Sigmoid colon (tissue), 4 donors: ENCODE results near the gene MCHR2.

ENCODE experiments used
- POLR2A ChIP-seq, 2 donors: fragments of 450-650 bp; IDR thresholded peaks; one replicate each; pipeline ENCODE4 v1.6.1; 2016; ENCODE audit warnings: antibody characterized with exemption in 2 of 2, mild to moderate bottlenecking in 2 of 2, moderate library complexity in 2 of 2
- POLR2AphosphoS5 ChIP-seq, 4 donors: sonication (generic); formaldehyde crosslinking; IDR thresholded peaks; one replicate each; pipeline ENCODE4 v1.6.1; 2017; ENCODE audit warnings: antibody characterized with exemption in 4 of 4
- TF ChIP-seq, protein P1 (sequence below), 4 experiments: fragments of 450-650 bp in 3 of 4; fragments of 200-600 bp in 1 of 4; IDR thresholded peaks; one replicate each; pipeline ENCODE4 v1.5.1; 2016 to 2019; ENCODE audit warnings: antibody characterized with exemption in 4 of 4, mild to moderate bottlenecking in 3 of 4, moderate library complexity in 2 of 4

DNA sequence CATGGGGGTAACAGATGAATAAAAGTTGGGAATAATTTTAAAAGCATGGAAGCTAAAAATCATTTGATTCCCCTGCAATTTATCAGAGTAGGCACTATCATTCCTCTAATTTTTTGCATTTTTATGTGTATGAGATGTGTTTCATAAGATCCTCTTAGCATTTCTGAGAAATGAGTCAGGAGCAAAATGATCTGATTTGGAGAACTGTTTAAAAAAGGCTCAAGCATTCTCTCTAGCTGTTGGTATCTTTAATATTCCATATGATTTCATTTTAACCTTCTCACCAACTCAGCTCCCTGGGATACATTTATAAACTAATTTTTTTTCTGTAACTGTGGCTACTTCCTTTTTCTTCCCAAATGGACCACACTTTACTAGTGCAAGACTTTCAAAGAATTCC, 60.9 kb downstream of the MCHR2 start:
- TF ChIP-seq POLR2A (IDR thresholded peaks at IDR 0.05) (no peak), POLR2AphosphoS5 (IDR thresholded peaks at IDR 0.05) (no peak)
- TF ChIP-seq, protein P1, sequence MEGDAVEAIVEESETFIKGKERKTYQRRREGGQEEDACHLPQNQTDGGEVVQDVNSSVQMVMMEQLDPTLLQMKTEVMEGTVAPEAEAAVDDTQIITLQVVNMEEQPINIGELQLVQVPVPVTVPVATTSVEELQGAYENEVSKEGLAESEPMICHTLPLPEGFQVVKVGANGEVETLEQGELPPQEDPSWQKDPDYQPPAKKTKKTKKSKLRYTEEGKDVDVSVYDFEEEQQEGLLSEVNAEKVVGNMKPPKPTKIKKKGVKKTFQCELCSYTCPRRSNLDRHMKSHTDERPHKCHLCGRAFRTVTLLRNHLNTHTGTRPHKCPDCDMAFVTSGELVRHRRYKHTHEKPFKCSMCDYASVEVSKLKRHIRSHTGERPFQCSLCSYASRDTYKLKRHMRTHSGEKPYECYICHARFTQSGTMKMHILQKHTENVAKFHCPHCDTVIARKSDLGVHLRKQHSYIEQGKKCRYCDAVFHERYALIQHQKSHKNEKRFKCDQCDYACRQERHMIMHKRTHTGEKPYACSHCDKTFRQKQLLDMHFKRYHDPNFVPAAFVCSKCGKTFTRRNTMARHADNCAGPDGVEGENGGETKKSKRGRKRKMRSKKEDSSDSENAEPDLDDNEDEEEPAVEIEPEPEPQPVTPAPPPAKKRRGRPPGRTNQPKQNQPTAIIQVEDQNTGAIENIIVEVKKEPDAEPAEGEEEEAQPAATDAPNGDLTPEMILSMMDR (IDR thresholded peaks at IDR 0.05), result no peak
